Liver (tissue), 9 donors: ENCODE measurements around the gene SLC25A43. TPM values are rescaled to one million over a fixed set of nuclear protein-coding genes. Genes with fewer than 3 reads are reported as not detected.
"Not testable (repeated sequence)": the region's sequence is repeated elsewhere in the genome, so short reads cannot be mapped to it uniquely, and the experiment has no call there.

Source experiments
- DNase-seq: peaks from one replicate; pipeline ENCODE4 v3.0.0-alpha.2; 2017; ENCODE audit warnings: low spot score
- H3K27ac ChIP-seq, 2 donors: one replicate each; pipeline ENCODE4 v1.7.0; 2013; ENCODE audit warnings: inconsistent platforms in 2 of 2, low read length in 2 of 2, control low read depth in 1 of 2, low read depth in 1 of 2, mild to moderate bottlenecking in 1 of 2
- H3K27me3 ChIP-seq, 4 donors: one replicate each; pipeline versions ENCODE4 v1.6.1 to v1.7.0; 2013; ENCODE audit warnings: low read length in 3 of 4, inconsistent platforms in 1 of 4, mild to moderate bottlenecking in 1 of 4, moderate library complexity in 1 of 4; ENCODE audit not compliant: control insufficient read depth in 4 of 4, insufficient read depth in 4 of 4
- H3K36me3 ChIP-seq, 4 donors: one replicate each; pipeline versions ENCODE4 v1.6.1 to v1.7.0; 2013; ENCODE audit warnings: low read length in 3 of 4, mild to moderate bottlenecking in 3 of 4, low read depth in 1 of 4, moderate library complexity in 1 of 4; ENCODE audit not compliant: control insufficient read depth in 4 of 4, insufficient read depth in 3 of 4
- H3K4me1 ChIP-seq, 4 donors: one replicate each; pipeline versions ENCODE4 v1.6.1 to v1.7.0; 2013; ENCODE audit warnings: low read length in 3 of 4, mild to moderate bottlenecking in 3 of 4, moderate library complexity in 1 of 4; ENCODE audit not compliant: control insufficient read depth in 4 of 4, insufficient read depth in 4 of 4
- H3K4me3 ChIP-seq, 3 donors: one replicate each; pipeline versions ENCODE4 v1.6.1 to v1.7.0; 2013; ENCODE audit warnings: low read length in 3 of 3, control low read depth in 1 of 3, low read depth in 1 of 3, mild to moderate bottlenecking in 1 of 3
- H3K9ac ChIP-seq, 2 donors: one replicate each; pipeline ENCODE4 v1.7.0; 2013; ENCODE audit warnings: low read length in 2 of 2, mild to moderate bottlenecking in 2 of 2, moderate library complexity in 2 of 2, control low read depth in 1 of 2, low read depth in 1 of 2
- H3K9me3 ChIP-seq, 4 donors: one replicate each; pipeline versions ENCODE4 v1.6.1 to v1.7.0; 2013; ENCODE audit warnings: low read length in 3 of 4; ENCODE audit not compliant: control insufficient read depth in 4 of 4
- ATF3 ChIP-seq: IDR thresholded peaks from 2 replicates; pipeline ENCODE4 v1.6.1; 2016; ENCODE audit warnings: antibody characterized with exemption
- EGR1 ChIP-seq, 2 donors: IDR thresholded peaks; 2 replicates each; pipeline ENCODE4 v1.6.1; 2016 to 2018; ENCODE audit warnings: antibody characterized with exemption in 2 of 2, low read depth in 2 of 2
- FOXA1 ChIP-seq: IDR thresholded peaks from 2 replicates; pipeline ENCODE4 v1.6.1; 2016; ENCODE audit warnings: antibody characterized with exemption
- FOXA2 ChIP-seq: IDR thresholded peaks from 2 replicates; pipeline ENCODE4 v1.6.1; 2016; ENCODE audit warnings: antibody characterized with exemption
- GABPA ChIP-seq, 2 donors: IDR thresholded peaks in 1 of 2; conservative IDR thresholded peaks in 1 of 2; 2 replicates each; pipeline ENCODE4 v1.6.1; 2016; ENCODE audit warnings: antibody characterized with exemption in 2 of 2, mild to moderate bottlenecking in 1 of 2, moderate library complexity in 1 of 2
- HNF4G ChIP-seq: IDR thresholded peaks from 2 replicates; pipeline ENCODE4 v1.6.1; 2016; ENCODE audit warnings: antibody characterized with exemption
- JUND ChIP-seq, 2 donors: IDR thresholded peaks; 2 replicates each; pipeline ENCODE4 v1.6.1; 2016; ENCODE audit warnings: antibody characterized with exemption in 2 of 2
- NR2F2 ChIP-seq: IDR thresholded peaks from 2 replicates; pipeline ENCODE4 v1.6.1; 2016; ENCODE audit warnings: antibody characterized with exemption
- RAD21 ChIP-seq, 2 donors: IDR thresholded peaks; 2 replicates each; pipeline ENCODE4 v1.6.1; 2016; ENCODE audit warnings: antibody characterized with exemption in 2 of 2, mild to moderate bottlenecking in 2 of 2
- RXRA ChIP-seq, 2 donors: IDR thresholded peaks; 2 replicates each; pipeline ENCODE4 v1.6.1; 2017 to 2018; ENCODE audit warnings: antibody characterized with exemption in 2 of 2, mild to moderate bottlenecking in 1 of 2
- SP1 ChIP-seq: IDR thresholded peaks from 2 replicates; pipeline ENCODE4 v1.6.1; 2018; ENCODE audit warnings: antibody characterized with exemption, mild to moderate bottlenecking
- TAF1 ChIP-seq: conservative IDR thresholded peaks from 2 replicates; pipeline ENCODE4 v1.6.1; 2016; ENCODE audit warnings: antibody characterized with exemption, mild to moderate bottlenecking
- YY1 ChIP-seq: IDR thresholded peaks from 2 replicates; pipeline ENCODE4 v1.6.1; 2016; ENCODE audit warnings: antibody characterized with exemption, mild to moderate bottlenecking
- whole genome bisulfite sequencing: extraction: QIAGEN DNeasy Blood & Tissue Kit; methylation state at CpG from one replicate; pipeline ENCODE4 v1.1.7; 2013; 5-methylcytosine and 5-hydroxymethylcytosine counted together
- polyA plus RNA-seq, 2 donors: library from polyadenylated mRNA; stranded (reverse) in 1 of 2; unstranded in 1 of 2; fragments of 200-250 nt in 1 of 2; fragments of >200 nt in 1 of 2; fragmentation: Nextera tagmentation in 1 of 2; extraction: Ambion mirVana in 1 of 2; gene quantifications; one replicate each; pipeline versions ENCODE4 v1.2.1 to v1.2.3, GENCODE V29; 2013 to 2015
- total RNA-seq, 2 donors: library from RNA; depleted of rRNA; stranded (reverse); fragments of >200 nt; gene quantifications; one replicate each; pipeline ENCODE4 v1.2.3, GENCODE V29; 2014
- TF ChIP-seq, protein P1 (sequence below): IDR thresholded peaks from 2 replicates; pipeline ENCODE4 v1.6.1; 2016; ENCODE audit warnings: antibody characterized with exemption
- TF ChIP-seq, protein P2 (sequence below): IDR thresholded peaks from 2 replicates; pipeline ENCODE4 v1.6.1; 2016; ENCODE audit warnings: antibody characterized with exemption
- TF ChIP-seq, protein P3 (sequence below): fragments of 150-350 bp; IDR thresholded peaks from 2 replicates; pipeline ENCODE4 v1.5.1; 2017; ENCODE audit warnings: improper control_type of control experiment, low read depth, low read length; ENCODE audit not compliant: missing input control
- TF ChIP-seq, protein P4 (sequence below): IDR thresholded peaks from 2 replicates; pipeline ENCODE4 v1.6.1; 2016; ENCODE audit warnings: antibody characterized with exemption, mild to moderate bottlenecking
- donor health status: healthy.
- donor health status: healthy.
- donor health status: healthy.
- donor health status: healthy.
- donor health status: healthy.

Gene SLC25A43
- total and polyA plus RNA-seq, 4 donors: 4.5 to 10.9 (median 5.6) TPM

GRCh38 chrX:119359618-119360382, 39.3 kb upstream of the SLC25A43 start:
- no peak overlapping the region for H3K4me3 ChIP-seq
- H3K27me3 ChIP-seq: no peaks in the 10 kb centered on the region
- H3K9me3 ChIP-seq: no peaks in the 10 kb centered on the region
- no peak overlapping the region for H3K27ac ChIP-seq
- DNase-seq: no peak
- TF ChIP-seq JUND (IDR thresholded peaks at IDR 0.05) (no peak), ATF3 (no peak), EGR1 (IDR thresholded peaks at IDR 0.05; ENCODE audit: low read depth in 2 of 2) (no peak), SP1 (no peak), GABPA (IDR thresholded peaks at IDR 0.05 in 1 of 2, conservative IDR thresholded peaks at IDR 0.05 in 1 of 2) (no peak), NR2F2 (no peak), FOXA2 (no peak), TAF1 (no peak), RXRA (IDR thresholded peaks at IDR 0.05) (no peak), YY1 (no peak), FOXA1 (no peak), HNF4G (no peak), RAD21 (IDR thresholded peaks at IDR 0.05) (no peak)
- TF ChIP-seq, protein P1, sequence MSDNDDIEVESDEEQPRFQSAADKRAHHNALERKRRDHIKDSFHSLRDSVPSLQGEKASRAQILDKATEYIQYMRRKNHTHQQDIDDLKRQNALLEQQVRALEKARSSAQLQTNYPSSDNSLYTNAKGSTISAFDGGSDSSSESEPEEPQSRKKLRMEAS: no peak
- TF ChIP-seq, protein P2, sequence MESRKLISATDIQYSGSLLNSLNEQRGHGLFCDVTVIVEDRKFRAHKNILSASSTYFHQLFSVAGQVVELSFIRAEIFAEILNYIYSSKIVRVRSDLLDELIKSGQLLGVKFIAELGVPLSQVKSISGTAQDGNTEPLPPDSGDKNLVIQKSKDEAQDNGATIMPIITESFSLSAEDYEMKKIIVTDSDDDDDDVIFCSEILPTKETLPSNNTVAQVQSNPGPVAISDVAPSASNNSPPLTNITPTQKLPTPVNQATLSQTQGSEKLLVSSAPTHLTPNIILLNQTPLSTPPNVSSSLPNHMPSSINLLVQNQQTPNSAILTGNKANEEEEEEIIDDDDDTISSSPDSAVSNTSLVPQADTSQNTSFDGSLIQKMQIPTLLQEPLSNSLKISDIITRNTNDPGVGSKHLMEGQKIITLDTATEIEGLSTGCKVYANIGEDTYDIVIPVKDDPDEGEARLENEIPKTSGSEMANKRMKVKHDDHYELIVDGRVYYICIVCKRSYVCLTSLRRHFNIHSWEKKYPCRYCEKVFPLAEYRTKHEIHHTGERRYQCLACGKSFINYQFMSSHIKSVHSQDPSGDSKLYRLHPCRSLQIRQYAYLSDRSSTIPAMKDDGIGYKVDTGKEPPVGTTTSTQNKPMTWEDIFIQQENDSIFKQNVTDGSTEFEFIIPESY: no peak
- TF ChIP-seq, protein P3, sequence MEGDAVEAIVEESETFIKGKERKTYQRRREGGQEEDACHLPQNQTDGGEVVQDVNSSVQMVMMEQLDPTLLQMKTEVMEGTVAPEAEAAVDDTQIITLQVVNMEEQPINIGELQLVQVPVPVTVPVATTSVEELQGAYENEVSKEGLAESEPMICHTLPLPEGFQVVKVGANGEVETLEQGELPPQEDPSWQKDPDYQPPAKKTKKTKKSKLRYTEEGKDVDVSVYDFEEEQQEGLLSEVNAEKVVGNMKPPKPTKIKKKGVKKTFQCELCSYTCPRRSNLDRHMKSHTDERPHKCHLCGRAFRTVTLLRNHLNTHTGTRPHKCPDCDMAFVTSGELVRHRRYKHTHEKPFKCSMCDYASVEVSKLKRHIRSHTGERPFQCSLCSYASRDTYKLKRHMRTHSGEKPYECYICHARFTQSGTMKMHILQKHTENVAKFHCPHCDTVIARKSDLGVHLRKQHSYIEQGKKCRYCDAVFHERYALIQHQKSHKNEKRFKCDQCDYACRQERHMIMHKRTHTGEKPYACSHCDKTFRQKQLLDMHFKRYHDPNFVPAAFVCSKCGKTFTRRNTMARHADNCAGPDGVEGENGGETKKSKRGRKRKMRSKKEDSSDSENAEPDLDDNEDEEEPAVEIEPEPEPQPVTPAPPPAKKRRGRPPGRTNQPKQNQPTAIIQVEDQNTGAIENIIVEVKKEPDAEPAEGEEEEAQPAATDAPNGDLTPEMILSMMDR: no peak
- TF ChIP-seq, protein P4, sequence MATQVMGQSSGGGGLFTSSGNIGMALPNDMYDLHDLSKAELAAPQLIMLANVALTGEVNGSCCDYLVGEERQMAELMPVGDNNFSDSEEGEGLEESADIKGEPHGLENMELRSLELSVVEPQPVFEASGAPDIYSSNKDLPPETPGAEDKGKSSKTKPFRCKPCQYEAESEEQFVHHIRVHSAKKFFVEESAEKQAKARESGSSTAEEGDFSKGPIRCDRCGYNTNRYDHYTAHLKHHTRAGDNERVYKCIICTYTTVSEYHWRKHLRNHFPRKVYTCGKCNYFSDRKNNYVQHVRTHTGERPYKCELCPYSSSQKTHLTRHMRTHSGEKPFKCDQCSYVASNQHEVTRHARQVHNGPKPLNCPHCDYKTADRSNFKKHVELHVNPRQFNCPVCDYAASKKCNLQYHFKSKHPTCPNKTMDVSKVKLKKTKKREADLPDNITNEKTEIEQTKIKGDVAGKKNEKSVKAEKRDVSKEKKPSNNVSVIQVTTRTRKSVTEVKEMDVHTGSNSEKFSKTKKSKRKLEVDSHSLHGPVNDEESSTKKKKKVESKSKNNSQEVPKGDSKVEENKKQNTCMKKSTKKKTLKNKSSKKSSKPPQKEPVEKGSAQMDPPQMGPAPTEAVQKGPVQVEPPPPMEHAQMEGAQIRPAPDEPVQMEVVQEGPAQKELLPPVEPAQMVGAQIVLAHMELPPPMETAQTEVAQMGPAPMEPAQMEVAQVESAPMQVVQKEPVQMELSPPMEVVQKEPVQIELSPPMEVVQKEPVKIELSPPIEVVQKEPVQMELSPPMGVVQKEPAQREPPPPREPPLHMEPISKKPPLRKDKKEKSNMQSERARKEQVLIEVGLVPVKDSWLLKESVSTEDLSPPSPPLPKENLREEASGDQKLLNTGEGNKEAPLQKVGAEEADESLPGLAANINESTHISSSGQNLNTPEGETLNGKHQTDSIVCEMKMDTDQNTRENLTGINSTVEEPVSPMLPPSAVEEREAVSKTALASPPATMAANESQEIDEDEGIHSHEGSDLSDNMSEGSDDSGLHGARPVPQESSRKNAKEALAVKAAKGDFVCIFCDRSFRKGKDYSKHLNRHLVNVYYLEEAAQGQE: no peak
- no peak overlapping the region for H3K9ac ChIP-seq
- peaks cover 5 to 14% (median 10%) of the 10 kb centered on the region in 4 donors for H3K4me1 ChIP-seq
- WGBS: 37% methylated on average over 4 of the region's 4 CpGs
- no peaks in the 10 kb centered on the region for H3K36me3 ChIP-seq

DNA sequence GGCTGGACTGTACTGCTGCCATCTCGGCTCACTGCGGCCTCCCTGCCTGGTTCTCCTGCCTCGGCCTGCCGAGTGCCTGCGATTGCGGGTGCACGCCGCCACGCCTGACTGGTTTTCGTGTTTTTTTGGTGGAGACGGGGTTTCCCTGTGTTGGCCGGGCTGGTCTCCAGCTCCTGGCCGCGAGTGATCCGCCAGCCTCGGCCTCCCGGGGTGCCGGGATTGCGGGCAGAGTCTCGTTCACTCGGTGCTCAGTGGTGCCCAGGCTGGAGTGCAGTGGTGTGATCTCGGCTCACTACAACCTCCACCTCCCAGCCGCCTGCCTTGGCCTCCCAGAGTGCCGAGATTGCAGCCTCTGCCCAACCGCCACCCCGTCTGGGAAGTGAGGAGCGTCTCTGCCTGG, 37.7 kb upstream of the SLC25A43 start:
- not testable (repeated sequence) for H3K9ac ChIP-seq, H3K4me3 ChIP-seq, H3K27me3 ChIP-seq, H3K27ac ChIP-seq, H3K9me3 ChIP-seq, DNase-seq, H3K36me3 ChIP-seq
- H3K4me1 ChIP-seq: peaks cover 5 to 14% (median 10%) of the 10 kb centered on the region in 4 donors
- 93% methylated on average over 23 of the region's 27 CpGs for WGBS

GRCh38 chrX:119362074-119362473, 37.1 kb upstream of the SLC25A43 start:
- H3K36me3 ChIP-seq, H3K27me3 ChIP-seq, H3K27ac ChIP-seq, H3K4me3 ChIP-seq, DNase-seq, H3K9ac ChIP-seq, H3K9me3 ChIP-seq: not testable (repeated sequence)
- H3K4me1 ChIP-seq: peaks cover 5 to 14% (median 10%) of the 10 kb centered on the region in 4 donors
- WGBS: 99% methylated on average over 18 of the region's 24 CpGs
